HG02588 (cell line): ENCODE results near the gene KRTAP4-7.
"Not testable (repeated sequence)": the region's sequence is repeated elsewhere in the genome, so short reads cannot be mapped to it uniquely, and the experiment has no call there.

Experiments used
- ATAC-seq: cut with Tn5 transposase; IDR thresholded peaks from one replicate; pipeline ENCODE4 v1.9.1; 2021; ENCODE audit warnings: mild to moderate bottlenecking, moderate library complexity; ENCODE audit not compliant: unreplicated experiment

The KRTAP4-7 gene

DNA sequence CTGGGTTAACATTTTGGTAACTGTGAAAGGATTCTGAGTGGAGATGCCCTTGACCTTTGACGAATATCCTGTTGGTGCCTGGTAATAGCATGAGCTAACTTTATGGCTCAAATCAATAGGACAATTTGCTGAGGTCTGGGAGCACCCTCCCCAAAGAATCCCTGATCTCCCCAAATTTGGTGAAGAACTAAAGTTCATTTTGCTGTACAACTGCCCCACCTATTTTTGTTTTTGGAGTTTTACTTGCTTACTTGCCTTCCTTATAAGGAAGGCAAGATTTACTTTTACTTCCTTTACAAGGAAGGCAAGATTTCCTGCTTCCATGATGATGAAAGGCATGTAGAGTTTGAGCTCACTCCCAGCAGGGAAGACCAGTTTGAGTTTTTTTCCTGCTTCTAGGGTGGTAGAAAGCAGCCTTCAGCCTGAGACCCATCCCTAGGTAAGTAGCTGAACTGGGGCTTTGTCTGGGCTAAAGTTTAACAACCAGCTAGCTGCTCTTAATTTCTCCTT is 24.0 kb downstream of the KRTAP4-7 start:
- no peak for ATAC-seq

DNA sequence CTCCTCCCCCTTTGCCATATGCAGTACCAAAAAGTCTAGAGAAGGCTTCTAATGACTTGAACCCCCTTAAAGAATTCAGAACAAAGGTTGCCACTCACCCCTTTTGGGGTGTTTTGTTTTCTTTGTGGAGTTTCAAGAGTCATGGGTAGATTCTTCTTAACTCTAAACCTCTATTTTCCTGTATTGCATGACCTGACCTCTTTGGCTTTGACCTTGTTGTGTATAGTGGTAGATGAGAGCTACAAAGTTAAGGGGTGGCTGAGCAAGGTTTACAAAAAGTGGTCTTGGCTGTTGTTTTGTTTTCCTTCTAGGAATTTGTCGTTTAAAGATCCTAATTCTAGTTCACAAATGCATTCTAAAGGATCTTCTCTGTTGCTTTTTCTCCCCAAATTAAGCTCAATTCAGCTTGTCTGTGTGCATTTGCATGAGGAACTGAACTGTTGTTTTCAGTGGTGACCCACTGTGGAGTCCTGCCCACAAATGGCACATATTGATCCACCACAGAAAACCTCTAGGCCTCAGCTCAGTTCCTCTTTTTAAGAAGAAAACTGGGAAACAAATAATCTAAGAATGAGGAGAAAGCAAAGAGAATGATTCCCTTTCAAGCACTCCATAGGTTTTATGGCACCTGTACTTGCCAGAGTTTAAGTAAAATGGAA is 24.9 kb downstream of the KRTAP4-7 start:
- ATAC-seq, result not testable (repeated sequence)

DNA sequence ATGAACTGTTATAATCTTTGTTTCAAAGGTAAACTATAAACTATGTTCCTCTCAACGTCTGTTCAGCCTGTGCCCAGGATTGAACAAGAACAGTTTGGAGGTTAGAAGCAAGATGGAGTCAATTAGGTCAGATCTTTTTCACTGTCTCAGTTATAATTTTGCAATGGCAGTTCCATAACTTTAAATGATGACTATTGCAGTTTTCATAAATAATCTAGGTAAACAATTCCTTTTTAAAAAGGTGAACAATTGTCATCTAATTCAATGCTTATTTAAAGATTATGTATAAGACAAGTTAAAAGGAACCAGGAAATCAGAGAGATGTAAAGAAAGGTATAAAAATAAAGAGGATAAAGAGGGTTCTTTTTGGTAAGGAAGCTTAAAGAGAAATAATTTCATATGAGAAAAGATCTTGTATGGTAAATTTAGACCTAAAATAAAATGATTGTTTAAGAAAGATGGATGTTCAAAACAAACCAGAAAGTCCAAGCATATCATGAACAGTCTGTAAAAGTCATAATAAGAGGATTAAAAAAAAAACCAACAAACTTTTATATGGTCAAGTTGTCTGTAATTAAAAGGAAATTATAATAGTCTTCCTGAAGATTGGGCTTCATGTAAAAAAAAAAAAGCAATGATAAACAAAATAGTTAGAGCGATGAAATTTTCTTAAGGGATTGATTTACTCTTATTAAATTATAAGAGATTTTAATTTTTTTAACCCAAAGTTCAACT is 27.4 kb downstream of the KRTAP4-7 start:
- ATAC-seq, result no peak

DNA sequence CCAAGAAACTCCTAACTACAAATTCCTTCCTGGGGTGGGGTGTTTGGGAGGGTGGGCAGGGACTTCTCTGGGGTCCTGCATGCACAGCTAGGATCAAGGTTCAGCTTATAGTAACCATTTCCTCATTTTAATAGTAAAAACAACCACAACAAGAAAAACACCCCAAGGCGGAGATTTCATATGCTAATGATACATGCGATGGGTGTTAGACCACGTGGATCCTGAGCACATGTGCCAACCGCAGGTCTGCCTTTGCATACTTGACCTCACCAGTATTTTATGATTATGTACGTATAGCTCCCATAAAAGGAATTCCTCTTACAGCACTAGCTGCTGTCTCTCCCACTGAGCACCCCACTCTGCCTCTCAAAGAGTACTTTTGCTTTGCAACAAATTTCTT is 32.3 kb downstream of the KRTAP4-7 start:
- ATAC-seq, result no peak

DNA sequence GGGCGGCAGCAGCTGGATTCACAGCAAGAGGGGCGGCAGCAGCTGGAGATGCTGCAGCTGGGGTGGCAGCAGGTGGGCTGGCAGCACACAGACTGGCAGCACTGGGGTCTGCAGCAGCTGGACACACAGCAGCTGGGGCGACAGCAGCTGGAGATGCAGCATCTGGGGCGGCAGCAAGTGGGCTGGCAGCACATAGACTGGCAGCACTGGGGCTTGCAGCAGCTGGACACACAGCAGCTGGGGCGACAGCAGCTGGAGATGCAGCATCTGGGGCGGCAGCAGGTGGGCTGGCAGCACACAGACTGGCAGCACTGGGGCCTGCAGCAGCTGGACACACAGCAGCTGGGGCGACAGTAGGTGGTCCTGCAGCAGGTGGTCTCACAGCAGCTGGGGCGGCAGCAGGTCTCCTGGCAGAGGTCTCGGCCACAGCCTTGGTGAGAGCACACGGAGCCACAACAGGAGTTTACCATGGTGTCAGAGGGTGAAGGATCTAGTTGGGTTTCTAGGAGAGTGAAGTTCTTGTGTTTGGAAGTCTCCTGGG is 34.0 kb downstream of the KRTAP4-7 start, which contains the start of gene KRTAP4-11:
Gene KRTAP4-11 (minus strand): TSS at position 528 of the 541 bp plus-strand sequence. CDS start 58 bp downstream, at position 470.
- ATAC-seq, result not testable (repeated sequence)

DNA sequence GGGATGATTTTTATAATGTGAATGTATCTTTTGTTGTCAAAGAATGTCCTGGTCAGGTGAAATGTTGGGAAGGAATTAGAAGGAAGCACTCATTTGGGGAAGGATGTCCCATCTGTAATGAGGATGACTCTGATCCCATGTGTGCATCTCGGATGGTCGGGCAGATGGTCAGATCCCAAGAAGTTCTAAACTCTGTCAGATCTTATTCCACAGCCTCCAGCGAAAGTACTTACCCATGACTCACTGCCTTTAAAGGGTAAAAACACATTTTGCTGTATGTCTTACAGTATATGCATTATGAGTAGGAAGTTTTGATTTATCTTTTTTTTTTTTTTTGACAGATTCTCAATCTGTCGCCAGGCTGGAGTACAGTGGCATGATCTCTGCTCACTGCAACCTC is 34.8 kb downstream of the KRTAP4-7 start:
- no peak for ATAC-seq

DNA sequence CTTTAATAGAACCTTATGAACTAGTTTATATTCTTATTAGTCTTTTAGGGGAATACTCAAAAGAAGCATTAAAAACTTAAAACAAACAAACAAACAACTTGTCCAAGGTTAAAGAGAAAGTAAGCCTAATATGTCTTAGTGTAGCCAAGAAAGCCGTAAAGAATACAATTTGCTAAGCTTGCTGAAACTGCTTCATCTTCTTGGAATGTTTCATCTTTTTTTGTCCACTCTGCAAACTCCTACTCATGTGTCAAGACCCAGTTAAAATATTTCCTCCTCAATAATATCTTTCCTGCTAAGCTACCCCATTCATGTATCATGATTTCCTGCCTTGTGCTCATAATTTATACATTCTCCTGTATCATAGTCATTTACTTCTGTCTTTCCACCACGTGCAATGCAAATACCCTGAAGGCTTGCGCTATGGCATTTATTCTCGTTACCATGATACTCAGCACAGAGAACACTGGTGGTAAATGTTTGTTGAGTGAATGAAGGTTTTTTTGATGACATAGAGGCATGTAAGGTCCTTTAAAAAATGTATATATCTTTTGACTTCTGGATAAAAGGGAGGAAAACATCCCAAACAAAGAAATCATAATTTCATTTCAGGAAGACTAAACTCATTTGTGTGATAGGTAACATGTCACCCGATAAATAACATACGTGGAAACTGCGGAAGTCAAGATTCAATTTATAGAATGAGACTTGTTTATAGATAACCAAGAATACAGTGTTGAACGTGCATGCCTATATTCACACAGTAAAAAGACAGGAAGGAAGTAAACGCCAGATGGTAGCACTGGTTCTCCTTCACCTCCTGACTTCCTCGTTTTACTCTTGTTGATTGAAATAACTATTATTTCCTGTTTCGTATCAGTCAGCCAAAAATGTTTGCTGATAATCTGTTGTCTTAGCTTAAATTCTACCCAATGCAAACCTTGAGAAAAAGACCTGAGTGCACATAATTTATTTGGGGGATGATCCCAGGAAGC is 36.0 kb downstream of the KRTAP4-7 start:
- not testable (repeated sequence) for ATAC-seq

DNA sequence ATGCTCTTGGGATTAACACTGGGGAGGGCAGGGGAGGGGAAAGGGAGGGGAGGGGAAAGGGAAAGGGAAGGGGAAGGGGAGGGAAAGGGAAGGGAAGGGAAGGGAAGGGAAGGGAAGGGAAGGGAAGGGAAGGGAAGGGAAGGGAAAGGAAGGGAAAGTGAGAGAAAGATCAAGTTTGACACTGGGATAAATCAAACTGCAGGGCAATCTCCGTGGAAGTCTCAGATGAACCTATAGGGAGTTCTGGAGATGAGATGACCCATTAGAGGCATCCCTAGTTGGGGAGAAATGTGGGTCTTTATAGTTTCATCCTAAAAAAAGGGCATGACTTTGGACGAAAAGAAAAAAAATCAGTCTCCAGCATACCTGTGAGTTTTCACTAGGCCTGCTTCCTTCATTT is 37.8 kb downstream of the KRTAP4-7 start:
- no peak for ATAC-seq

DNA sequence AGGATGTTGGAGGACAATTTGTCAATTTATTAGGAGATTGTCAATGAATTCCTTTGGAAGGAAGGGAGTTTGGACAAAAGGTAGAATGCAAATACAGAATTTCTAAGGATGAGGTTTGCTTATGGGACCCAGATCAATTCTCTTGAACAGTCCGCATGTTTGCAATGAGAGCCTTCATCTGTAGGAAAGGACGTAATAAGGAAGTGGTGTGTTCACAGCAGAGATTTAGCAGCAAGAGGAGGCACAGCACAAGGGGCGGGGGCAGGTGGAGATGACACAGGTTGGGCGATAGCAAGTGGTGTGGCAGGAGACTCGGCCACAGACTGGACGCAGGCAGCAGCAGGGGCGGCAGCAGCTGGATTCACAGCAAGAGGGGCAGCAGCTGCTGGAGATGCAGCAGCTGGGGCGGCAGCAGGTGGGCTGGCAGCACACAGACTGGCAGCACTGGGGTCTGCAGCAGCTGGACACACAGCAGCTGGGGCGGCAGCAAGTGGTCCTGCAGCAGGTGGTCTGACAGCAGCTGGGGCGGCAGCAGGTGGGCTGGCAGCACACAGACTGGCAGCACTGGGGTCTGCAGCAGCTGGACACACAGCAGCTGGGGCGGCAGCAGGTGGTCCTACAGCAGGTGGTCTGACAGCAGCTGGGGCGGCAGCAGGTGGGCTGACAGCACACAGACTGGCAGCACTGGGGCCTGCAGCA is 39.5 kb downstream of the KRTAP4-7 start:
- not testable (repeated sequence) for ATAC-seq

DNA sequence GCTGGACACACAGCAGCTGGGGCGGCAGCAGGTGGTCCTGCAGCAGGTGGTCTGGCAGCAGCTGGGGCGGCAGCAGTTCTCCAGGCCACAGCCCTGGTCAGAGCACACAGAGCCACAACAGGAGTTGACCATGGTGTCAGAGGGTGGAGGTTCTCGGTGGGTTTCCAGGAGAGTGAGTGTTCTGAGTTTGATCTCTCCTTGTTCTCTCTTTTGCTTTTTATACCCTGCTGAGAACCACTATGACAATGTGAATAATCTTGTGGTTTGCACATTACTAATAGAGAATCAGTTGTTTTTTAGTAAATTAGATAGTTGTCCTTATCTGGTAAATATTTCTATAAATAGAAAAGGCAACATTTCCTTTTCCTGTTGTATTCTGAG is 40.0 kb downstream of the KRTAP4-7 start, which contains the start of gene KRTAP4-12:
Gene KRTAP4-12 (minus strand): TSS at position 192 of the 381 bp plus-strand sequence. CDS start 60 bp downstream, at position 132.
- not testable (repeated sequence) for ATAC-seq

DNA sequence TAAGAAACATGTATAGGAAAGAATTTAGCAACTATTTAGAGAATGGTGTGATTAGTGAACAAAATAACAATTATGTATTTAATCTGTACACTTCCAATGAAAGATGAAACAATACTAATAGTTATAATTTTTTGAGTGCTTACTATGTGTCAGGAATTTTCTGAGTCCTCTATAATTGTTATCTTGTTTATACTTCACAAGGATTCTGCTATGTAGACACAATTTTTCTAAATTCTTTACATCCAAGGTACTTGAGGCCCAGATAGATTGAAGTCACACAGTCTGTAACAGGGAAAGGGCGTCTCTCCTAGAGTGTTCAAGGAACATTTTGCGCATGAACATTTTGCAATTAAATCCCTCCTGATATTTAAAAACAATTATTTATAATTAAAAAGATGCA is 41.1 kb downstream of the KRTAP4-7 start:
- no peak for ATAC-seq

DNA sequence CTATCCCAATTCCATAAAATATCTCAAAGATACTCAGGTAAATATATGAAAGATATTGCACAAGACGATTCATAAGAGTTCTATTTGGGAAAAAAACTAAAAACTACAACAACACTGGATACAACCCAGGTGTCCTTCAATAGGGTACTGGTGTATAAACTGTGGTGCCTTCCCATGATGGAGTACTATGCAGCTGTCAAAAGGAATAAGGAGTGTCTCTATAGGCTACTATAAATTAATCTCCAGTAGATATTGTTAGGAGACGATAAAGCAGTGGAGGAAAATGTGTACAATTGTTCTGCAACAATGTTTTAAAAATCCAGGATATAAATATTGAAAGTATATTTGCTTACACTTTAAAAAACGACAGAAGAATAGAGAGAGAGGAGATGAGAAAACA is 42.5 kb downstream of the KRTAP4-7 start:
- no peak for ATAC-seq

DNA sequence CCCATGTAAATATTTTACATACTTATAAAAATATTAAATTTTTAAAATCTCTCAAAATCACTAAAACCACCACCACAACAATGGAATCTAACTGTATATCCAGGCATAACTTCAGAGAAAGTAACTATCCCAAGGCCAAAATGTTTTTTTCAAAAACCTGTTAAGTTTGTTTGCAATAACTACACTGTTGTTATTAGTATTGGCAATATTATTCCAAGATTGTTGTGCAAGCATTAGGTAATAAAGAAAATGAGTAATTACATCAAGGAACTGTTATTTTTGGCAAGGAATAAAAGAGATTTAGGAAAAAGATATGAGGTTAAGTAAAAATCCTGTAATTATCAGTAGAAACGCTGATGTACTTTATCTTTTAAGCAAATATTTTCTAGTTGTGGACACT is 43.4 kb downstream of the KRTAP4-7 start:
- ATAC-seq, result no peak

DNA sequence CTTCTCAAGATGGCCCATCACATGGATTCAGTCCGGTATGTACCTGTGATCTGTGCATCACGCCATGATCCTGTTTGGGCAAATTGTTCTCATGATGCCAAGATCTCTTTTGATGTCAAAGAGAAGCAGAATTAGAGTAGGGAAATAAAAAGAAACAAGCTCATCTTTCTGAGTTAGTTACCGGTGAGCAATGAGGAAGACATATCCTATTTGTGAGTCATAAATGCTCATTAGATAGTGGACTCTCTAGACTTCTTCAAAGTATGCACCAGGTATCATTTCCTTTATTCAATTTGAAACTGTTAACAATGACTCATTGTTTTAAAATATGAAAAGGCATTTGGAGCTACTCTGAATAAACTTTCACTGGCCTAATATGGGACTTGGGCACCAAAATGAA is 48.0 kb downstream of the KRTAP4-7 start:
- no peak for ATAC-seq

DNA sequence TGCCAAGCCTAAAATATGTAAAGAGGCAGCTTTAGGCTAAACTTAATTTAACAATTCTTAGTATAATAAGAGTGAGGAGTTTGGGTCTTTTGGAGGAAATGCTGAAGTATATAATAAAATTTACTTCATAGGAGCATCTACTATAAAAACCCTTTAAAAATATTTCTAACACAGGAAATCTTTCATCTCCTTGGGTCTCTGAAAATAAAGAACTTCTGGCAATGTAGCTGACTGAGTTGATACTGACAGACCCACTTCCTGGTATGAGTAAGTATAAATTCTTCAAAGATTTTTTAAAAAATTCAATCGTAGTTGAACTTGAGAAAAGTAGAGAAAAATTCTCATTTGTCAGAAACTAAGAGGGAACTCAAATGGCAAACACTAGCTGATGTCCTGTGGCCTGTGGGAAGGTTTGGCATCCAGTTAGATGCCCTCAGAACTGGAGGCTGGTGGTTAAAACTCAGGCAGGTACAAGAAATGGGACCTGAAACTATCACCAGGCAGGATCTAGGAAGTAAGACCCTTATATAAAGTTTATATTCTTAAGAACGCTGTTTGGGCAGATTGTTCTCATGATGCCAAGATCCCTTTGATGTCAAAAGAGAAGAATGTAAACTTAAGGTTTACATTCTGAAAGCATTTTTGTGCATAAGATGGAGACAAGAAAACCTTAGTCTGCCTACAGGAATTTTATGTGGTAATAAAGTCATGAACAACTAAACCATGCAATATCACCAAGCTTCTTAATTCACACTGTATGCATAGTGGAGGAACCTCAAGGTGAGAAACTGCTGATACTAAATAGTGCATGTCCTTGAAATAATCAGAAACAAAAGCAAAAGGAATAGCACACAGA is 50.2 kb downstream of the KRTAP4-7 start:
- no peak for ATAC-seq
